Stimulated activated CD8-positive, alpha-beta memory T cell treated with anti-CD3 and anti-CD28 coated beads, Interleukin-15, amount 100 ng/mL, for 24 hours (primary cell): Measurements from ENCODE around the gene RAX.
"Not testable (repeated sequence)": the region's sequence is repeated elsewhere in the genome, so short reads cannot be mapped to it uniquely, and the experiment has no call there.

Experiments used
- DNase-seq: peaks from one replicate; pipeline ENCODE4 v3.0.0-alpha.2; 2020; ENCODE audit warnings: low read depth

RAX gene

DNA sequence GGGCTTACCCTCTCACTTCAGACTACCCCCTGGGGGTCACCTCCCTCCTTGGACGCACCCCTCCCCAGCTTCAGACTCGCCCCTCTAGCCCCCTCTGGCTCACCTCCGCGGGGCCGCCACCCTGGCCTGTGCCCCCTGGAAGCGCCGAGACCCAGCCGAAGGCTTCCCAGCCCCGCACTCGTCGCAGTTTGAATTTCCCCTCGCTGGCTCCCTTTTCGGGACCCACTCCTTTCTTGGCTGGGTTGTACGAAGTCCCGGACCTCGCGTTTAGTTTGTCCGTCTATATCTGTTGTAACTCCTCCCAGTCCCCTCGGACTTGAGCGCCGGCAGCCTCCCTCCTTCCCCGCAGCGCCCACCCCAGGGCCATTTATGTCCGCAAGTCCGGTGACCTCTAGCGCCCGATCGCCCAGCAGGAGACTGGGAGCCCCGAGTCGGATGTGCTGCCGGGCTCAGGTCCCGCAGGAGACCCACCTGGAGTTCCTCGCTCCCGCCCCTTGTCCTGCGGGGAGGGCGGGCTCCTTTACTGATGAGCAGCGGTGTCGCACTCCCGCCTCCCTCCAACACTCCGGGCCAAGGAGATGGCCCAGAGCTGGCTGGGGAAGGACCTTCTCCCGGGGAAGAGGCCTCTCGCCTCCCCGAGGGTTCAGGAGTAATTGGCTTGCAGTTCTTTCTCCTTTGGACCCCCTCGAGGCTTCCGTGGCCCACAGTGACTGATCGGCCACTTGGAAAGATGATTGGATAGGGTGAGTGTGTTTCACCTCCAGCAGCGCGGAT, 692 bp upstream of the RAX start:
- DNase-seq: no peak

DNA sequence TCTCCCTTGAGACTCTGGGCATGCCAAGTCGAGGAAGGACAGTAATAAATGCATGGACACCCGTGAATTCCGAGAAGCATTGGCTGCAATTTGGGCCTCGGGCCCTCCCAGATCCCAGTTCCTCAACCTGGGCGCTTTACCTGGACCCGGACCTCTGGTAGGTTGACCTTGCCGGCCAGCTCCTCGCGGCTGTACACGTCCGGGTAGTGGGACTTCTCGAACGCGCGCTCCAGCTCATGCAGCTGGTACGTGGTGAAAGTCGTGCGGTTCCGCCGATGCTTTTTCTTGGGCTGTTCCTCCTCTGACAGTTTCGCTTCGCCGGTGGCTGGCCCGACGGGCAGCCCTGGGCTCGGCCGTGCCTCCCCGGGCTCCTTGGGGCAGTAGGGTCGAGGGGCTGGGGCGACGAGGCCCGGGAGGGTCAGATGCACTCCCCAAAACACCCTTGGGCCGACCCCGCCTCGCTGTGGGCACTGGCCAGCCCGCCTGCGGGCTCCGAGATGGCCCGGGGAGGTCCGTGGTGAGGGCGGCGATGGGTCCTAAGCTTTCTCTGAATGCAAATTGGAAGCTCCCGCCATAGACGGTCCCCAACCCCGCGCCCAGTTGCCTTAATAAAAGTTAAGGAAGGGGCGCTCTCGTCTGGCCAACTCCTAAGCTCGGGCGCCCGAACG, 899 bp downstream of the RAX start:
- DNase-seq: no peak

DNA sequence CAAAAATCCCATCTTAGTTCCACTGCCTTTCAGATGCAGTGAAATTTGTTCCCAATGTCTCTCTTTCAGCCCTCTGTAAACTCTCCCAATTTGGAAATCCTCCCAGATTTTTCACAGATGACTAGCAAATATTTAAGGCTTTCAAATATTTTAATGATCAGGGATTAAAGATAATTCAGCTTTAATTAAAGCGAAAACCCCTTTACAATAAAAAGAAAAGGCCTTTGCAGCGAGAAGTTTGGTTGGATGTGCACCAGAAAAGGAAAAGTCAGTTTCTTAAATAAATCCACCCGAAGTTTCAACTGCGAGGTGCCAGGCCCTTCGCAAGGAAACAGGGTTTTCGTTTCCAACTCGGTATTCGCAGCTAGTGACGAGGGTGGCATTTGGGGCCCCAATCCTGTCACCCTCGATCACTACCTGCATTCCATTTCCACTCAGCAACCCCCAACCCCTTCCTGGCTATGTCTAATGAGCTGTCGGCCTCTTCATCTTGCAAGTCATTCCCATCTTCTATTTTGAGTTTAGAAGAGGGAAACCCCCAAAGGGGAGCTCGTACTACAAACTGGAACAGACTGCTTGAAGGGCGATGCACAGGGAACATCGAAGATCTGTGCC, 1.5 kb downstream of the RAX start:
- DNase-seq: no peak

DNA sequence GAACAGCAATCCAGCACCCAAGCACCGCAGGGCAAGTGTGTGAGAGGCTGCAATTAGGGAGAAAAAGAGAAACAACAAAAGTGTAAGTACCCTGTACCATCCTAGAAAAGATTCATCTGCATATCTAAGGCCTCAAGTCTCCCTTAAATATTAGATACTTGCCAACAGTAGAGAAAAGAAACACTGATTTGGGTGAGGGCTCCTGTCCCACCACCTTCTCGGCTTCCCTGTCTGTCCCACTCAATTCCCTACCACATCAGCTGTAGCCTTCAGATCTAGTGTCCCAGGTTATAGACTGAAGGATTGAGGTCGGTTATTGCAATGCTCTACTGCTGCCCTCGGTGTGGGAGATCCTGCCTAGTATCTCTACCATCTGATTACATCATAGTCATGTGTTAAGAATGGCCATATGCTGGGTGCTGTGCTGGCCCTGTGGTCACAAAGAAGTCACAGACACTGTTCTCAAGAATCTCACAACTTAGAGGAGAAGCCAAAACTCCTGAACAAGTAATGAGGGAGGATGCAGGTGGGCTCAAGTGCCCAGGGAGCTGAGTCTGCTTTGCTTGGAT, 2.5 kb downstream of the RAX start:
- no peak for DNase-seq

DNA sequence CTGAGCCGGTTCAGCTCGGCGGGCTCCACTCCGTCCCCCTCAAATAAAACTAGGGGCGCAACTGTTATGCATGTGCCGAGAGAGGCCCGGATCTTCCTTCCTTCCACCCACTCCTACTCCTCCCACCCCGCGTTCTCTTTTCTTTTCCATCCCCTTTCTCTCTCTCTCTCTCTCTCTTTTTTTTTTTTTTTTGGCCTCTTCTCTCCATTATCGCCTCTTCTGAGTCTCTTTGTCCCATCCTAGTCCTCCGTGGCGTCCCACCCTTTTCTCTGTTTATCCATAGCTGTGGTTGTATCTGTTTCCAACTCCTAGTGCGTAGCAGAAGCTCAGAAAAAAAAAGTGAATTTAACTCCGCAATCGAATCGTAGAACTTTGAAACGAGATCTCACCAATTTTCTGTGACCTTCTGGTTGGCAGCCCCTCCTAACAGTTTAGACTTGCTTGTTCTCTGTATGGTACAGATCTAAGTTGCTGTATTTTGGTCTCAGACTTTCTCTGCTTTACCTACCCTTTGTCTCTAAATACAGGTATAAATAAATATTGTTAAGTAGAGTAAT, 3.6 kb downstream of the RAX start:
- DNase-seq: no peak

DNA sequence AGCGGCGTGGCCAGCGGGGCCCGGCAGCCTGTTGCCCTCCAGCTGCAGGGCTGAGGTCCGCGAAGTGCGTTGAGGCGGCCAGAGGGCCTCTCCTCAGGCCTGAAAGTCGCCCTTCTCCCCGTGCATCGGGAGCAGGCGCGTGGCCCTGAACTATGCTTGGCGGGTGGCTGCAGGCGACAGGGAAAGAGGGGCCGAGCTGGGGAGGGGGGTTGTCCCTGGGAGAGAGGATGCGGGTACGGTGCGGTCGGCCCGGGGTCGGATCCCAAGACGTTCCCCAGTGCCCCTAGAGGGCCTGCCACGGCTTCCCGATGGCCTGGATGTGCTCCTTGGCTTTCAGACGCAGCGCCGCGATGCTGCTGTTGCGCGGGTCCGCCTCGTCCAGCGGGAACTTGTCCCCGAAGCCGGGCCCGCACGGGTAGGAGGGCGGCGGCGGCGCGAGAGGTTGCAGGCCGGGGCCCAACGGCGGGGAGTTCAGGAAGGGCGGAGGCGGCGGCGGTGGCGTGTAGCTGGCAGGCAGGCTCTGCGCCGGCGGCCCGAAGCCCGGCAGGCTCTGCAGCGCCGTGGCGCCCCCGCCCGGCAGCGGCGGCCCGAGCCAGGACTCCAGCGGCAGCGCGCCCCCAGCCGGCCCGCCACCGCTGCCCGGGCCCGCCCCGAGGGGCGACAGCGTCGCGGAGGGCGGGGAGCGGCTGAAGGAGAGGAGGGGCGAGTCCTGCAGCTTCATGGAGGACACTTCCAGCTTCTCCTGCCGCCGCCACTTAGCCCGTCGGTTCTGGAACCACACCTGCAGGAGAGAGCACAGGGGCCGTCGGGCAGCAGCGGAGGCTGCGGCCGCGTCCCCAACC, 4.3 kb downstream of the RAX start:
- DNase-seq: no peak

DNA sequence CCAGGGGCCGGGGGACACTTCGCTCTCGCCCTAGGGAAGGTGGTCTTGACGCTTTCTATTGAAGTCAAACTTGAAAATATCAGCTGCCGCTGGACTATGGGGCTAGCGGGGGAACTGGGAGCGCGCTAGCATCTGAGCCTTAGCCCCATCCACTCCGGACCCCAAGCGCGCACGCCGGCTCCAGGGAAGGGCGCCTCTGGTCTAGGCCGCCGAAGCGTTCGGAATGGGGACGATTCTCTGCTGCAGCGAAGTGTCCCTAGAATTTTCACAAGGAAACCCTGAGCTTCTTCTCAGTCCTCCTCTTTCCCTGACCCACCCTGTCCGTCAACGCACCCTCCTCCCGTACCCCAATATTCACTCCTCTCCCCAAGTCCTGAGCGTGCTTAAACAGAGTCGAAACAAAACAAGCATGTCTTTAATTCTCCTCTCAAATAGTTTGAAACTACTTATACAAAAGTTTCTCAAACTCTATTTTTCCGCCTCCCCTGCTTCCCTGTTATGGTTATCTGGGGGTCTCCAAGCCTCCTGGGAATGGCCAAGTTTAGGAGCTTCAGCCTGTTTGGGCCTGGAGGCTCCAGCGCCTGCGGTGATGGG, 5.0 kb downstream of the RAX start:
- no peak for DNase-seq

DNA sequence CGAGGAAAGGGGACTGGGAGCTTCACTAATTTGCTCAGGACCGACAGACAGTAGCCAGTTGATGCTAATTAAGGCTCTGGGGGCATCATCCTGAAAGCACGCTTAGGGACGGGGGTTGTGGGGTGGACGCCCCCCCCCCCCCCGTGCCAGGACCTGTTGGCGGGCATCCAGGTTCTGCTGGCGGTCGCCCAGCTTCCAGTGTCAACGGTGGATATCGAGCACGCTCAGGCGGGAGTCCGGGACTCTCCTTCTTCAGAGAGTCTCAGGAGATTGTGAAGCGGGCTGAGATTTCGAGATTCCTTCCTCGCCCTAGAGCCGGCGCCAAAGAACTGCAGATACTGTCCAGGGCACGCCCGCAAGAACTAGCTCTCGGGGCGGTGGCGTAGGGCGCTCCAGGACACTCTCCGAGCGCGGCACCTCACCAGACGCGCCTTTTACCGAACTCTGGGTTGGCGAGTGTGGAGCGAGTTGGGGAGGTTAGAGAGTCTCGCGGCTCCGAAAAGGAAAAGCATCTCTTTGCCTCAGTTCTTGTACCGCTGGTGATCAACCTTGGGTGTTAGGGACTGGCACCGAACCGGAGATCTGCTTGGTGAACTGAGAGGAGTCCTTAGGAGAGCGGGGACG, 5.6 kb downstream of the RAX start:
- DNase-seq: no peak

DNA sequence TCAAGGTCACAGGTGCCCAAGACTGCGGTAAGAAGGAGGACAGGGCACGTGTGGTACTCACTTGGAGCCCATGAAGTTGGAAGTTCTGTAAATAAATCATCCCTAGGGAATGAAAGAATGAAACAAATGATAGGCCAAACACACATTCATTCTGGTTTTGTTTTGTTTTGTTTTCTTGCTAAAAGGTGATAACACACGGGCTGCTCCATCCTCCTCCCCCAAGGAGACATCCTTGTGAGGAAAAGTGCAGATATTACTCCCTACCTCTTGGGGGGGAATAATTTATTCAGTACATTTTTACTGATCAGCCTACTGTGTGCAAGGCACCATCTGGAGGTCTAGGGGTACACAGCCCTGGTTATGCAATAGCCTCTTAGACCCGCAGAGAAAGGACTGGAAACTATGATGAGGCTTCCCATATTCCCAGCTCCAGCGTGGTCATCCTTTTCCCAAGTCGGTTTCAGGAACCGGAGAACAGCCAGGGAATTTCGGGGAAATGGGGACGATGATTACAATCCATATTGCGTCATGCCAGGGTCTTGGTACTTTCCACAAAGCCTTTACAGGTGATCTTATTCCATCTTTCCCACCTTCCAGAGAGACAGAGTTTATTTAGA, 6.3 kb downstream of the RAX start:
- DNase-seq: no peak

DNA sequence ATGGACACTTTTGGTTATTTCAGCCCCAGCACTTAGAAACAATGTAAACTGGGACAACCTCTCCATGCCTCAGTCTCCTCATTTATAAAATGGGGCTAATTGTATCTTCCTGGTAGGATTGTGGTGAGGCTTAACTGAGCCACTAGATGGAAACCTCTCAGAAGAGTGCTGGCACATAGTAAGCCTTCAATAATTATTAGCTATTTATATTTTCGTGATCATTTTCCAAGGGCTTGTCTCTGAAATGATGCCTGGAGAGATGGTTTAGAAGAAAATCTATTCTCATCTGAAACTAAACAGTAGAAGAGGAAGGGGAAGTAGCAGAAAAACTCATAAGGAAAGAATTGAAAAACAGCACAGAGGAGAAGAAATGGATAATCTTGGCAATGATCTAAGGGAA, 6.8 kb downstream of the RAX start:
- DNase-seq: no peak

DNA sequence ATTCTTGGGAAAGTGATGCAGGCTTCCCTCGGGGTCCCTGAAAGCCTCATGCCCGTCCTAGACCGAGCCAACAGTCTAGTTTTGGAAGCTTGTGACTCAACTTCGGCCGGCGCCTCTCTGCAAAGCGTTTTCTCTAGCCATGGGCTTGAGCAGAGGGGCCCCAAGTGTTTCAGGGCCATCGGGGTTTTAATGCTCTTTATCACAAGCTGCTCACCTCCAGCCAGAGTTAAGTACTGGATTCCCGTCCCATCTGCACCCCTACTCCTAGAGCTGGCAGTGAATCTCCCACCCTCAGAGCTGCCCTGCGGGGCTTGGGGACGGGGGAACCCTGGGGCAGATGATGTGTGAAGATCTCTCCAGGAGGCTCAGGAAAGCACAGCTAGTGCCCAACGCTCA, 7.3 kb downstream of the RAX start:
- DNase-seq: no peak

DNA sequence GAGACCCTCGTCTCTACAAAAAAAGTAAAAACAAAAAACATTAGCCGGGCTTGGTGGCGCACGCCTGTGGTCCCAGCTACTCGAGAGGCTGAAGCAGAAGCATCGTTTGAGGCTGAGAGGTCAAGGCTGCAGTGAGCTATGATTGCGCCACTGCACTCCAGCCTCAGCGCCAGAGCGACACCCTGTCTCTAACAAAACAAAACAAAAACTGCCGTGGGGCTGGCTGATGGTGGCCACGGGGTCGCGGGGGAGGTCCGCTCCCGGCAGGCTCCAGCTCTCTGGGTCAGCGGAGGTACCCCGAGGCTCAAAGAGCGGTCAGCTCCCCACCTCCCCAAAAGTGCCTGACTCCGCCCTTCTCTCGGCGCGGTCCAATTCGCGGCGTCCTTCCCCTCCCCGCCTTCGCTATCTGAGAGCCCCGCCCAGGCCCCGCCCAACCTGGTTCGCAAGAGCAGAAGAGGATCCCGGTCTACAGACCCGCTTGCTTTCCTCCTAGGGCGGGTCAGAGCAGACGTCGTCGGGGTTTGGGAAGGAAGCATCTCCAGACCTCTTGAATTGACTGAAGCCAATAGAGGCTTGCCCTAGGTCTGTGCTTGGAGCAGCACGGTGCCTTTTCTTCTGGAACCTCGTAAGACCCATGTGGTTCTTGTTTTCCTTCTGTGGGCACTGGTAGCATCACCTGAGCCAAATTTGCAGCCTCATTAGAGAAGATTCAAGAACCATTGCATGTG, 7.8 kb downstream of the RAX start:
- no peak for DNase-seq

DNA sequence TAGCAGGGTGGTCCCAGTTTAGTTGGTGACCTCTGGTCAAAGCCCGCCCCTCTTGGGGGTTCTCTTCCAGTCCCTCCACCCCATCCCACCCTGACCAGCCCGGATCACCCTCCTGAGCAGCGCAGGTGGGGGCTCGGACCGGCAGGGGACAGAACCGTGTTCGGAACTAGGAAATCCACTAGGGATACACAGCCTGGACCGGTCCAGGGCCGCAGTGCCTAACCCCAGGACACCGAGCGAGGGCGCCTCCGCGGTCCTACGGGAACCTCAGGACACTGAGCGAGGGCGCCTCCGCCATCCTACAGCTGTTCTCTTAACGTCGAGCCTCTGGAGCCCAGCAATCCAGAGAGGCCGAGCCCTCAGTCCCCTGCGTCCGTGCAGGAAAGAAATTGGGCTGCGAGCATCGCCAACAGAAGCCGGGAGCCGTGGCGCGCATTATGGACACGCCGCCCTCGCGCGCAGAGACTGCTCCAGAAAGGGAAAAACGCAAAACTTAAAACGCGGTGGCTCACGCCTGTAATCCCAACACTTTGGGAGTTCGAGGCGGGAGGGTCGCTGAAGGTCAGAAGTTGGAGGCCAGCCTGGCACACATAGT, 8.5 kb downstream of the RAX start:
- no peak for DNase-seq

DNA sequence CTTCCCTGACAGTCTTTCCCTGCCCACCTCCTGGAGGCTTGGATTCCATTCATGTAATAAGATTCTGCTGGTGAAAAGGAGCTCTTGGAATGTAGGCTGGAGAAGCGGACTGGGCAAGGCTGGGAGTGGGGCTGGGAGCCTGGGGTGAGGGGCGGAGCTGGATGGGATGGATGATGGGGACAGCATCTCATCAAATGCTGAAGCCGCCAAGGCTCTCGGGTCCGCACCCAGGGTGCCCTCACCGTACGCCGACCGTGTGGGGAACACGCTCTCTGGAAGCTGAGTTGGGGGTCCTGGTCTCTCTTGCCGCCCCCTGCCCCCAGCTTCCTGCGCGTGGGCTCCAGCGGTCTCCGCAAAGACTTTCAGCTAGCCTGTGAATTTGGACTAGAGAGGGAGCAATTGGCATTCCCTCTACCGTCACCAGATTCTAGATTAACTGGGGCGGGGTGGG, 9.1 kb downstream of the RAX start:
- DNase-seq: no peak

DNA sequence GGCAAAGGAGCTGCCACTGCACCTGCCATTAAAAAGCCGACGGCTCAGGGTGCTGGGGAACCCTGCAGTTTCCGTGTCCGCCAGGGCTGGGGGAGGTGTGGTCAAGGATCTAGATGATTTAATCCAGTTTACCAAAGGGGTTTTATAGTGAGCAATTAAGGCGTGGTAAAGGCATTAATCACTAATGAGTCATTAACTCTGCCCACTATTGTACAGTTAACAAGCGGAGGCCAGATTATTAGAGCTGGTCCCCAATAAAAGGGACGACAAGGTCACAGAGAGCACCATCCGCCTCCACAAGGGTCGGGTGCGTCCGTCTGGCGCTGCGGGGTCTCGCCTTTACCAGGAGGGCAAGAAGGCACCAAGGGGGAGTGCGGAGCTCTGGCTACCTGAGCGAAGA, 9.6 kb downstream of the RAX start:
- DNase-seq: no peak

DNA sequence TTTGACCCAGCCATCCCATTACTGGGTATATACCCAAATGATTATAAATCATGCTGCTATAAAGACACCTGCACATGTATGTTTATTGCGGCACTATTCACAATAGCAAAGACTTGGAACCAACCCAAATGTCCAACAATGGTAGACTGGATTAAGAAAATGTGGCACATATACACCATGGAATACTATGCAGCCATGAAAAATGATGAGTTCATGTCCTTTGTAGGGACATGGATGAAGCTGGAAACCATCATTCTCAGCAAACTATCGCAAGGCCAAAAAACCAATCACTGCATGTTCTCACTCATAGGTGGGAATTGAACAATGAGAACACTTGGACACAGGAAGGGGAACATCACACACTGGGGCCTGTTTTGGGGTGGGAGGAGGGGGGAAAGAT, 11.0 kb downstream of the RAX start:
- DNase-seq: not testable (repeated sequence)

DNA sequence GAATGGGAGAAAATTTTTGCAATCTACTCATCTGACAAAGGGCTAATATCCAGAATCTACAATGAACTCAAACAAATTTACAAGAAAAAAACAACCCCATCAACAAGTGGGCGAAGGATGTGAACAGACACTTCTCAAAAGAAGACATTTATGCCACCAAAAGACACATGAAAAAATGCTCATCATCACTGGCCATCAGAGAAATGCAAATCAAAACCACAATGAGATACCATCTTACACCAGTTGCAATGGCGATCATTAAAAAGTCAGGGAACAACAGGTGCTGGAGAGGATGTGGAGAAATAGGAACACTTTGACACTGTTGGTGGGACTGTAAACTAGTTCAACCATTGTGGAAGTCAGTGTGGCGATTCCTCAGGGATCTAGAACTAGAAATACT, 11.4 kb downstream of the RAX start:
- DNase-seq: not testable (repeated sequence)

DNA sequence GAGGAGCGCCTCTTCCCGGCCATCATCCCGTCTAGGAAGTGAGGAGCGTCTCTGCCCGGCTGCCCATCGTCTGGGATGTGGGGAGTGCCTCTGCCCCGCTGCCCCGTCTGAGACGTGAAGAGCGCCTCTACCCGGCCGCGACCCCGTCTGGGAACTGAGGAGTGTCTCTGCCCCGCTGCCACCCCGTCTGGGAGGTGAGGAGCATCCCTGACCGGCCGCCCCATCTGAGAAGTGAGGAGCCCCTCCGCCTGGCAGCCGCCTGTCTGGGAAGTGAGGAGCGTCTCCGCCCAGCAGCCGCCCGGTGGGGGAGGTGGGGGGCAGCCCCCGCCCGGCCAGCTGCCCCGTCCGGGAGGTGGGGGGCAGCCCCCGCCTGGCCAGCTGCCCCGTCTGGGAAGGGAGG, 17.8 kb downstream of the RAX start:
- not testable (repeated sequence) for DNase-seq

DNA sequence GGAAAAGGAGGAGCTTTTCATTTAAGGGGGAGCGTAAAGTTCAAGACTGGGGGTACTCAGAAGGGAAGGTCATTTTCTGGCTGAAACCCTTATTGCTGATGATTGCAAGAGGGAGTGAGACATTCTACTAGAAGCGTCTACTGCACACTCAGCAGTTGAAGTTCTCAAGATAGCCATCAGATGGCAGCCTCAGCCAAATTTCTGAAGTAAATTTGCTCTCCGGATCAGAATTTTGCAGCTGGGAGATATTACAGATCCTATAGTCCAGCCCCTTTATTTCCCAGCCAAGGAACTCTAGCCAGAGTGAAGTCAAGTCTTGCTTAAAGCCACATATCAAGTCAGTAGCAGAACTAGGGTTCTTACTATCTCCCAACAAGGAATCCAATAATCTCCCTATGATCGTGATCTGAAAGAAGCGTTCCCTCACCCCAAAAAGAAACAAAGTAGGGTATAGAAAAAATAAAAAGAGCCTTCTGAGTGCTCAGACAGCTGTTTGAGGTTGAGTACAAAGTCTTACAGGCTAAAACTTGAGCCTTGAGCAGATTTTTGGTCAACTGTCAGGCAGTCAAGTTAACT, 24.0 kb downstream of the RAX start:
- no peak for DNase-seq
